PC-9 (cell line): ENCODE data around the gene EIF5AL1. TPM values are rescaled to one million over a fixed set of nuclear protein-coding genes. Genes with fewer than 3 reads are reported as not detected.
"Not testable (repeated sequence)": the region's sequence is repeated elsewhere in the genome, so short reads cannot be mapped to it uniquely, and the experiment has no call there.

ENCODE experiments used
- BruUV-seq: library from RNA; stranded (reverse); fragments of 400-500 nt; replicated peaks from 2 replicates; lab custom pipeline; 2021; lab: Mats Ljungman, UMichigan
- CTCF ChIA-PET: fragments of 300-600 bp; sonication (Branson Sonifier 250); formaldehyde crosslinking; loops from one replicate; lab custom pipeline; 2022; ENCODE audit warnings: antibody characterized with exemption; lab: Charles Lee
- POLR2A ChIA-PET: fragments of 300-600 bp; sonication (Branson Sonifier 250); formaldehyde crosslinking; loops from one replicate; lab custom pipeline; 2022; ENCODE audit warnings: antibody characterized with exemption; ENCODE audit not compliant: unreplicated experiment; lab: Charles Lee
- DNase-seq, 2 experiments: peaks; one replicate each; pipeline versions ENCODE4 v3.0.0 to v3.0.0-alpha.2; 2015 to 2022; ENCODE audit warnings: mixed read lengths in 1 of 2
- H2AFZ ChIP-seq: fragments of 200-600 bp; sonication (generic); 2 replicates; pipeline ENCODE4 v1.8.1; 2017; ENCODE audit warnings: antibody characterized with exemption
- H3F3A ChIP-seq: fragments of 200-600 bp; sonication (generic); 2 replicates; pipeline ENCODE4 v1.8.1; 2017; ENCODE audit warnings: antibody characterized with exemption, mild to moderate bottlenecking, low read depth; ENCODE audit not compliant: insufficient read depth
- H3K27ac ChIP-seq: fragments of 200-600 bp; sonication (generic); 2 replicates; pipeline ENCODE4 v1.6.1; 2016; ENCODE audit warnings: mixed run types
- H3K27me3 ChIP-seq: fragments of 200-600 bp; sonication (generic); 2 replicates; pipeline ENCODE4 v1.6.1; 2016; ENCODE audit warnings: low read depth, mixed run types; ENCODE audit not compliant: insufficient read depth
- H3K36me3 ChIP-seq: fragments of 200-600 bp; sonication (generic); 2 replicates; pipeline ENCODE4 v1.6.1; 2016; ENCODE audit warnings: low read depth, mixed run types
- H3K4me1 ChIP-seq: fragments of 200-600 bp; sonication (generic); replicated peaks from 2 replicates; pipeline ENCODE4 v1.6.1; 2016; ENCODE audit warnings: mixed run types; ENCODE audit not compliant: insufficient read depth
- H3K4me2 ChIP-seq: fragments of 200-600 bp; sonication (generic); 2 replicates; pipeline ENCODE4 v1.6.1; 2017; ENCODE audit warnings: mixed run types
- H3K4me3 ChIP-seq: fragments of 200-600 bp; sonication (generic); 2 replicates; pipeline ENCODE4 v1.6.1; 2016; ENCODE audit warnings: mixed run types
- H3K79me2 ChIP-seq: fragments of 200-600 bp; sonication (generic); 2 replicates; pipeline ENCODE4 v1.6.1; 2017; ENCODE audit warnings: low read depth, mixed run types
- H3K9me2 ChIP-seq: fragments of 200-600 bp; sonication (generic); 2 replicates; pipeline ENCODE4 v1.8.1; 2017; ENCODE audit warnings: mild to moderate bottlenecking; ENCODE audit not compliant: insufficient read depth
- H3K9me3 ChIP-seq: fragments of 200-600 bp; sonication (generic); 2 replicates; pipeline ENCODE4 v1.8.1; 2016; ENCODE audit warnings: low read depth; ENCODE audit not compliant: insufficient read depth
- H4K20me1 ChIP-seq: fragments of 200-600 bp; sonication (generic); 2 replicates; pipeline ENCODE4 v1.8.1; 2017; ENCODE audit not compliant: insufficient read depth
- intact Hi-C: fragments of 100-400 bp; cut with micrococcal nuclease; formaldehyde crosslinking; loops from one replicate; pipeline ENCODE4 v1.10.0; 2022; ENCODE audit not compliant: unreplicated experiment
- total RNA-seq: library from RNA; stranded (reverse); gene quantifications from 2 replicates; pipeline ENCODE4 v1.2.3, GENCODE V29; 2021

EIF5AL1 gene
- total RNA-seq, 1 experiment from 2014 or later: 0.48 TPM

GRCh38 chr10:79528261-79528660, 15.9 kb downstream of the EIF5AL1 start:
- H3K79me2 ChIP-seq, DNase-seq, H3K27me3 ChIP-seq, H3F3A ChIP-seq, H3K4me2 ChIP-seq, H3K9me3 ChIP-seq, intact Hi-C loops, POLR2A ChIA-PET, H3K36me3 ChIP-seq, H3K27ac ChIP-seq, H3K4me1 ChIP-seq, H3K4me3 ChIP-seq, H4K20me1 ChIP-seq, CTCF ChIA-PET, H2AFZ ChIP-seq, H3K9me2 ChIP-seq, BruUV-seq: not testable (repeated sequence)

- POLR2A ChIA-PET, H3K4me3 ChIP-seq, H3K4me2 ChIP-seq, DNase-seq, H3K9me3 ChIP-seq, H3F3A ChIP-seq, BruUV-seq, H3K27ac ChIP-seq, intact Hi-C loops, H2AFZ ChIP-seq, H3K9me2 ChIP-seq, H4K20me1 ChIP-seq, H3K79me2 ChIP-seq, H3K4me1 ChIP-seq, H3K36me3 ChIP-seq, H3K27me3 ChIP-seq: not testable (repeated sequence)
- CTCF ChIA-PET: interaction anchor here (0.6 kb wide), 1 partner anchor 226 kb away, joined by 3 read pairs; no protein-coding TSS in a partner anchor
Measured at GRCh38 chr10:79533142-79533902, 21.0 kb downstream of the EIF5AL1 start.

- H3K9me3 ChIP-seq, H3K27me3 ChIP-seq, H3K4me2 ChIP-seq, H3K36me3 ChIP-seq, BruUV-seq, H2AFZ ChIP-seq, H3K4me1 ChIP-seq, H4K20me1 ChIP-seq, H3K27ac ChIP-seq, POLR2A ChIA-PET, CTCF ChIA-PET, H3K4me3 ChIP-seq, DNase-seq, intact Hi-C loops, H3F3A ChIP-seq, H3K79me2 ChIP-seq, H3K9me2 ChIP-seq: not testable (repeated sequence)
Measured at GRCh38 chr10:79533903-79534175, 21.5 kb downstream of the EIF5AL1 start.

- BruUV-seq, H4K20me1 ChIP-seq, H3K4me3 ChIP-seq, H2AFZ ChIP-seq, CTCF ChIA-PET, DNase-seq, POLR2A ChIA-PET, H3K4me2 ChIP-seq, H3K36me3 ChIP-seq, H3K79me2 ChIP-seq, H3K27ac ChIP-seq, H3K9me2 ChIP-seq, H3K4me1 ChIP-seq, H3K9me3 ChIP-seq, H3F3A ChIP-seq: not testable (repeated sequence)
- intact Hi-C loops: loop anchor here (5.0 kb wide), 1 partner anchor 509 kb away; no protein-coding TSS in a partner anchor
- H3K27me3 ChIP-seq: peaks cover 15% of the 10 kb centered on the region
Measured at GRCh38 chr10:79538311-79538710, 26.0 kb downstream of the EIF5AL1 start.

- CTCF ChIA-PET, H3K36me3 ChIP-seq, POLR2A ChIA-PET, H3K4me1 ChIP-seq, H3K79me2 ChIP-seq, H4K20me1 ChIP-seq, H3K4me3 ChIP-seq, intact Hi-C loops, H3K27ac ChIP-seq, H2AFZ ChIP-seq, H3K9me2 ChIP-seq, DNase-seq, H3K9me3 ChIP-seq, H3F3A ChIP-seq, H3K4me2 ChIP-seq, BruUV-seq: not testable (repeated sequence)
- H3K27me3 ChIP-seq: peaks cover 17% of the 10 kb centered on the region
Measured at GRCh38 chr10:79540930-79541329, 28.6 kb downstream of the EIF5AL1 start.
